Vagina (tissue), 2 donors: ENCODE data around the gene CDK14.

Experiments
- CTCF ChIP-seq, 3 experiments: fragments of 450-650 bp in 2 of 3; fragments of 200-600 bp in 1 of 3; sonication (generic) in 1 of 3; IDR thresholded peaks; one replicate each; pipeline ENCODE4 v1.5.1; 2017 to 2019; ENCODE audit warnings: antibody characterized with exemption in 3 of 3, mild to moderate bottlenecking in 2 of 3, moderate library complexity in 2 of 3
- POLR2A ChIP-seq, 2 donors: fragments of 450-650 bp; IDR thresholded peaks; one replicate each; pipeline ENCODE4 v1.6.1; 2017; ENCODE audit warnings: antibody characterized with exemption in 2 of 2, mild to moderate bottlenecking in 2 of 2, moderate library complexity in 2 of 2
- POLR2AphosphoS5 ChIP-seq, 2 donors: sonication (generic); formaldehyde crosslinking; IDR thresholded peaks; one replicate each; pipeline ENCODE4 v1.9.0; 2017; ENCODE audit warnings: antibody characterized with exemption in 2 of 2, mild to moderate bottlenecking in 2 of 2, low read depth in 1 of 2; ENCODE audit not compliant: insufficient read depth in 1 of 2

- TF ChIP-seq CTCF (IDR thresholded peaks at IDR 0.05) (no peak), POLR2A (IDR thresholded peaks at IDR 0.05) (no peak), POLR2AphosphoS5 (IDR thresholded peaks at IDR 0.05; ENCODE audit: insufficient read depth in 1 of 2, low read depth in 1 of 2) (no peak)
Observed at GRCh38 chr7:90657481-90657880, 61.4 kb downstream of the CDK14 start.
